WERI-Rb-1 (cell line): Measurements from ENCODE around the gene CNTNAP2.

Source experiments
- DNase-seq: peaks from one replicate; pipeline ENCODE4 v3.0.0-alpha.2; 2020
- H3K27ac ChIP-seq: fragments of 250-450 bp; sonication (Bioruptor Pico); 2 replicates; pipeline ENCODE4 v1.5.1; 2020; ENCODE audit warnings: mild to moderate bottlenecking, moderate library complexity
- H3K27me3 ChIP-seq: fragments of 250-450 bp; sonication (Bioruptor Pico); 2 replicates; pipeline ENCODE4 v1.5.1; 2021; ENCODE audit warnings: mild to moderate bottlenecking, low read depth, moderate library complexity; ENCODE audit not compliant: insufficient read depth, severe bottlenecking
- H3K36me3 ChIP-seq: fragments of 250-450 bp; sonication (Bioruptor Pico); 2 replicates; pipeline ENCODE4 v1.5.1; 2020; ENCODE audit warnings: mild to moderate bottlenecking, moderate library complexity
- H3K4me3 ChIP-seq: 2 replicates; pipeline ENCODE4 v1.5.1; 2011; ENCODE audit warnings: low read depth, mild to moderate bottlenecking, control low read depth, low read length
- H3K9me3 ChIP-seq: fragments of 250-450 bp; sonication (Bioruptor Pico); 2 replicates; pipeline ENCODE4 v1.5.1; 2021; ENCODE audit warnings: mild to moderate bottlenecking, moderate library complexity; ENCODE audit not compliant: severe bottlenecking
- CTCF ChIP-seq: IDR thresholded peaks from 2 replicates; pipeline ENCODE4 v1.5.1; 2011; ENCODE audit warnings: low read depth, mild to moderate bottlenecking, control low read depth, inconsistent platforms, low read length

Gene CNTNAP2

GRCh38 chr7:147182874-147183273, 1066.3 kb downstream of the CNTNAP2 start:
- Histone ChIP-seq H3K36me3 (no peaks in the 10 kb centered on the region), H3K27me3 (no peaks in the 10 kb centered on the region)
- DNase-seq, result no peak

GRCh38 chr7:147183276-147183675, 1066.7 kb downstream of the CNTNAP2 start:
- DNase-seq, result no peak
- H3K27me3 ChIP-seq, result no peaks in the 10 kb centered on the region
- H3K27ac ChIP-seq, result no peak overlapping the region
- H3K9me3 ChIP-seq, result no peaks in the 10 kb centered on the region
- TF ChIP-seq CTCF, result no peak
- no peak overlapping the region for H3K4me3 ChIP-seq
- H3K36me3 ChIP-seq, result no peaks in the 10 kb centered on the region

More at GRCh38 chr7:147182874-147183273, 1066.3 kb downstream of the CNTNAP2 start:
- TF ChIP-seq CTCF, result no peak
- Histone ChIP-seq H3K27ac (no peak overlapping the region), H3K9me3 (no peaks in the 10 kb centered on the region), H3K4me3 (no peak overlapping the region)

- TF ChIP-seq CTCF, result no peak
- H3K4me3 ChIP-seq, result no peak overlapping the region
Observed at GRCh38 chr7:147188467-147188866, 1071.9 kb downstream of the CNTNAP2 start.

GRCh38 chr7:147193476-147193875, 1076.9 kb downstream of the CNTNAP2 start:
- no peaks in the 10 kb centered on the region for H3K36me3 ChIP-seq
- no peak overlapping the region for H3K4me3 ChIP-seq
- H3K9me3 ChIP-seq, result no peaks in the 10 kb centered on the region
- H3K27me3 ChIP-seq, result no peaks in the 10 kb centered on the region
- DNase-seq, result no peak
- H3K27ac ChIP-seq, result no peak overlapping the region
- TF ChIP-seq CTCF, result no peak

More at GRCh38 chr7:147188467-147188866, 1071.9 kb downstream of the CNTNAP2 start:
- H3K9me3 ChIP-seq, result no peaks in the 10 kb centered on the region
- no peak overlapping the region for H3K27ac ChIP-seq
- no peak for DNase-seq
- no peaks in the 10 kb centered on the region for H3K36me3 ChIP-seq
- H3K27me3 ChIP-seq, result no peaks in the 10 kb centered on the region

- H3K27me3 ChIP-seq, result no peaks in the 10 kb centered on the region
- H3K4me3 ChIP-seq, result no peak overlapping the region
- H3K36me3 ChIP-seq, result no peaks in the 10 kb centered on the region
- H3K9me3 ChIP-seq, result no peaks in the 10 kb centered on the region
- DNase-seq, result no peak
- H3K27ac ChIP-seq, result no peak overlapping the region
- TF ChIP-seq CTCF, result no peak
Observed at GRCh38 chr7:147196481-147196880, 1079.9 kb downstream of the CNTNAP2 start.

GRCh38 chr7:147197006-147197405, 1080.4 kb downstream of the CNTNAP2 start:
- H3K27me3 ChIP-seq, result no peaks in the 10 kb centered on the region
- H3K27ac ChIP-seq, result no peak overlapping the region
- H3K36me3 ChIP-seq, result no peaks in the 10 kb centered on the region
- DNase-seq, result no peak
- H3K9me3 ChIP-seq, result no peaks in the 10 kb centered on the region
- TF ChIP-seq CTCF, result no peak
- H3K4me3 ChIP-seq, result no peak overlapping the region
